ENCODE results near the gene AP4B1.

Gene AP4B1

GRCh38 chr1:113849072-113849471, 55.5 kb downstream of the AP4B1 start:
- H3K9ac ChIP-seq (ENCODE audit: low read depth in 1 of 2, low read length in 2 of 2), result no peak overlapping the region
- H3K4me3 ChIP-seq (ENCODE audit: low read length in 2 of 2), result no peak overlapping the region
- H3K27ac ChIP-seq (ENCODE audit: low read depth in 2 of 2, low read length in 2 of 2), result no peak overlapping the region
- no peaks in the 10 kb centered on the region for H3K9me3 ChIP-seq (ENCODE audit: control insufficient read depth in 2 of 2, low read length in 2 of 2)
- H3K27me3 ChIP-seq (ENCODE audit: control insufficient read depth in 2 of 2, insufficient read depth in 2 of 2, low read length in 2 of 2), result no peaks in the 10 kb centered on the region
- no peaks in the 10 kb centered on the region for H3K4me1 ChIP-seq (ENCODE audit: control insufficient read depth in 2 of 2, insufficient read depth in 2 of 2, low read length in 2 of 2)
- peaks cover 0 to 4% of the 10 kb centered on the region in 2 donors for H3K36me3 ChIP-seq (ENCODE audit: control insufficient read depth in 2 of 2, insufficient read depth in 2 of 2, low read length in 2 of 2)

GRCh38 chr1:113846391-113847035, 58.1 kb downstream of the AP4B1 start:
- H3K36me3 ChIP-seq (ENCODE audit: control insufficient read depth in 2 of 2, insufficient read depth in 2 of 2, low read length in 2 of 2), result peaks cover 0 to 4% of the 10 kb centered on the region in 2 donors
- no peaks in the 10 kb centered on the region for H3K9me3 ChIP-seq (ENCODE audit: control insufficient read depth in 2 of 2, low read length in 2 of 2)
- no peak overlapping the region for H3K9ac ChIP-seq (ENCODE audit: low read depth in 1 of 2, low read length in 2 of 2)
- no peaks in the 10 kb centered on the region for H3K4me1 ChIP-seq (ENCODE audit: control insufficient read depth in 2 of 2, insufficient read depth in 2 of 2, low read length in 2 of 2)
- H3K27ac ChIP-seq (ENCODE audit: low read depth in 2 of 2, low read length in 2 of 2), result no peak overlapping the region
- no peak overlapping the region for H3K4me3 ChIP-seq (ENCODE audit: low read length in 2 of 2)
- no peaks in the 10 kb centered on the region for H3K27me3 ChIP-seq (ENCODE audit: control insufficient read depth in 2 of 2, insufficient read depth in 2 of 2, low read length in 2 of 2)
